Stimulated activated naive CD8-positive, alpha-beta T cell treated with anti-CD3 and anti-CD28 coated beads, Interleukin-15, Interleukin-2, amounts not matched to agents 100 U/mL and 50 U/mL, for 24 hours (primary cell): ENCODE results near the gene SERPINF2.
"Not testable (repeated sequence)": the region's sequence is repeated elsewhere in the genome, so short reads cannot be mapped to it uniquely, and the experiment has no call there.

ENCODE experiments used
- ATAC-seq: fragments of 150-1000 bp; cut with Tn5 transposase; one replicate; pipeline ENCODE4 v1.10.0; 2021
- DNase-seq: peaks from one replicate; pipeline ENCODE4 v3.0.0; 2021

Gene SERPINF2

GRCh38 chr17:1716076-1716911 is 26.4 kb upstream of the SERPINF2 start:
- ATAC-seq (peak; percentile 95), DNase-seq (peak; percentile 100)

GRCh38 chr17:1716912-1717695 is 25.6 kb upstream of the SERPINF2 start:
- ATAC-seq (peak; percentile 66), DNase-seq (peak; percentile 86)

- no peak for DNase-seq
- no peak for ATAC-seq
Measured at GRCh38 chr17:1718362-1719165, 24.1 kb upstream of the SERPINF2 start.

- ATAC-seq (no peak), DNase-seq (peak; percentile 76)
Measured at GRCh38 chr17:1720856-1721386, 21.8 kb upstream of the SERPINF2 start.

- ATAC-seq, result not testable (repeated sequence)
Measured at GRCh38 chr17:1722022-1722421, 20.6 kb upstream of the SERPINF2 start.

GRCh38 chr17:1724351-1724868 is 18.3 kb upstream of the SERPINF2 start, which contains the start of gene WDR81:
TSS of gene WDR81 (plus strand) at chr17:1724704. CDS start at chr17:1724960, 256 bp downstream.
- DNase-seq (peak; percentile 92), ATAC-seq (peak; percentile 82)

More at GRCh38 chr17:1722022-1722421, 20.6 kb upstream of the SERPINF2 start:
- DNase-seq, result not testable (repeated sequence)

GRCh38 chr17:1724869-1725641 is 17.6 kb upstream of the SERPINF2 start:
- ATAC-seq, result peak; percentile 59
- no peak for DNase-seq

- DNase-seq (no peak), ATAC-seq (no peak)
Measured at GRCh38 chr17:1725642-1726511, 16.8 kb upstream of the SERPINF2 start.

- ATAC-seq (no peak), DNase-seq (no peak)
Measured at GRCh38 chr17:1726626-1727257, 15.9 kb upstream of the SERPINF2 start.

- ATAC-seq, result no peak
- DNase-seq, result no peak
Measured at GRCh38 chr17:1727258-1727789, 15.3 kb upstream of the SERPINF2 start.

- ATAC-seq (no peak), DNase-seq (no peak)
Measured at GRCh38 chr17:1727876-1728630, 14.6 kb upstream of the SERPINF2 start.

GRCh38 chr17:1729966-1730325 is 12.7 kb upstream of the SERPINF2 start:
- ATAC-seq, result no peak
- no peak for DNase-seq

GRCh38 chr17:1730326-1731193 is 12.1 kb upstream of the SERPINF2 start:
- DNase-seq (no peak), ATAC-seq (no peak)

- ATAC-seq (no peak), DNase-seq (no peak)
Measured at GRCh38 chr17:1731194-1731506, 11.5 kb upstream of the SERPINF2 start.

GRCh38 chr17:1732241-1732832 is 10.3 kb upstream of the SERPINF2 start:
- ATAC-seq, result no peak
- DNase-seq, result no peak

GRCh38 chr17:1732833-1733321 is 9.8 kb upstream of the SERPINF2 start:
- DNase-seq, result no peak
- ATAC-seq, result no peak

GRCh38 chr17:1733759-1734158 is 8.9 kb upstream of the SERPINF2 start:
- ATAC-seq, result no peak
- no peak for DNase-seq
